HG03108 (cell line): ENCODE data around the gene COL23A1.

Source experiments
- ATAC-seq: cut with Tn5 transposase; IDR thresholded peaks from one replicate; pipeline ENCODE4 v1.9.1; 2021; ENCODE audit warnings: moderate library complexity; ENCODE audit not compliant: unreplicated experiment

Gene COL23A1

GRCh38 chr5:178293815-178294214 lies 296.4 kb downstream of the COL23A1 start:
- ATAC-seq, result no peak

GRCh38 chr5:178293400-178293799 lies 296.8 kb downstream of the COL23A1 start:
- no peak for ATAC-seq

- ATAC-seq, result no peak
Measured at GRCh38 chr5:178292826-178293205, 297.4 kb downstream of the COL23A1 start.

GRCh38 chr5:178291969-178292825 lies 298.0 kb downstream of the COL23A1 start:
- no peak for ATAC-seq

GRCh38 chr5:178291161-178291561 lies 299.0 kb downstream of the COL23A1 start:
- ATAC-seq, result no peak

- ATAC-seq, result no peak
Measured at GRCh38 chr5:178290376-178290775, 299.8 kb downstream of the COL23A1 start.

GRCh38 chr5:178289438-178289837 lies 300.8 kb downstream of the COL23A1 start:
- no peak for ATAC-seq

GRCh38 chr5:178288401-178289368 lies 301.5 kb downstream of the COL23A1 start:
- no peak for ATAC-seq

- ATAC-seq, result no peak
Measured at GRCh38 chr5:178287791-178288105, 302.4 kb downstream of the COL23A1 start.

- ATAC-seq, result no peak
Measured at GRCh38 chr5:178287091-178287790, 303.0 kb downstream of the COL23A1 start.

GRCh38 chr5:178286226-178287090 lies 303.7 kb downstream of the COL23A1 start:
- ATAC-seq, result no peak

GRCh38 chr5:178285399-178286225 lies 304.6 kb downstream of the COL23A1 start:
- no peak for ATAC-seq

GRCh38 chr5:178284996-178285395 lies 305.2 kb downstream of the COL23A1 start:
- no peak for ATAC-seq

GRCh38 chr5:178284093-178284675 lies 306.0 kb downstream of the COL23A1 start:
- no peak for ATAC-seq

GRCh38 chr5:178283520-178283919 lies 306.7 kb downstream of the COL23A1 start:
- ATAC-seq, result no peak

GRCh38 chr5:178282391-178282790 lies 307.8 kb downstream of the COL23A1 start:
- ATAC-seq, result no peak

GRCh38 chr5:178281331-178281730 lies 308.9 kb downstream of the COL23A1 start:
- ATAC-seq, result no peak

GRCh38 chr5:178280631-178281030 lies 309.6 kb downstream of the COL23A1 start:
- no peak for ATAC-seq
